B cell (primary cell): ENCODE results near the gene DNM2. TPM values are rescaled to one million over a fixed set of nuclear protein-coding genes. Genes with fewer than 3 reads are reported as not detected.

ENCODE experiments used
- ATAC-seq: fragments of 200-7000 bp; cut with Tn5 transposase; one replicate; pipeline ENCODE4 v1.10.0; 2021; ENCODE audit warnings: low read depth, mild to moderate bottlenecking, moderate number of reproducible peaks, moderate library complexity
- CTCF ChIA-PET: fragments of 350-600 bp; sonication (Branson Sonifier 250); formaldehyde crosslinking; loops from one replicate; lab custom pipeline; 2021; ENCODE audit warnings: antibody characterized with exemption, inconsistent platforms; lab: Charles Lee
- POLR2A ChIA-PET: fragments of 350-600 bp; sonication (Branson Sonifier 250); formaldehyde crosslinking; loops from one replicate; lab custom pipeline; 2021; ENCODE audit warnings: antibody characterized with exemption; lab: Charles Lee
- DNase-seq: peaks from one replicate; pipeline ENCODE4 v3.0.0; 2013
- H2AFZ ChIP-seq: 2 replicates; pipeline ENCODE4 v1.6.1; 2012; ENCODE audit warnings: mild to moderate bottlenecking, low read depth, low read length; ENCODE audit not compliant: insufficient read depth, poor library complexity, severe bottlenecking
- H3K27ac ChIP-seq, 2 donors: 1 replicate in 1 of 2; 2 replicates in 1 of 2; pipeline ENCODE4 v1.5.1; 2012 to 2013; ENCODE audit warnings: low read length in 2 of 2, mild to moderate bottlenecking in 2 of 2, moderate library complexity in 1 of 2
- H3K27me3 ChIP-seq, 4 experiments: fragments of 200-600 bp in 1 of 4; sonication (generic) in 1 of 4; replicated peaks in 1 of 4; 1 replicate in 2 of 4; 2 replicates in 2 of 4; pipeline versions ENCODE4 v1.6.1 to v1.7.0; 2013 to 2016; ENCODE audit warnings: low read length in 3 of 4, mild to moderate bottlenecking in 2 of 4, mixed read lengths in 1 of 4, moderate library complexity in 1 of 4; ENCODE audit not compliant: insufficient read depth in 4 of 4, control insufficient read depth in 3 of 4; ENCODE audit errors: control extremely low read depth in 1 of 4
- H3K36me3 ChIP-seq, 2 experiments: replicated peaks in 1 of 2; 1 replicate in 1 of 2; 2 replicates in 1 of 2; pipeline versions ENCODE4 v1.6.1 to v1.7.1; 2013; ENCODE audit warnings: low read length in 1 of 2; ENCODE audit not compliant: insufficient read depth in 2 of 2, control insufficient read depth in 1 of 2; ENCODE audit errors: control extremely low read depth in 1 of 2, extremely low read depth in 1 of 2
- H3K4me1 ChIP-seq, 2 donors: fragments of 200-600 bp in 1 of 2; sonication (generic) in 1 of 2; 1 replicate in 1 of 2; 2 replicates in 1 of 2; pipeline versions ENCODE4 v1.5.1 to v1.6.1; 2013 to 2017; ENCODE audit warnings: low read length in 2 of 2; ENCODE audit not compliant: control insufficient read depth in 2 of 2, insufficient read depth in 2 of 2
- H3K4me2 ChIP-seq: replicated peaks from 2 replicates; pipeline ENCODE3; 2012; ENCODE audit warnings: mild to moderate bottlenecking, low read depth, low read length; ENCODE audit not compliant: poor library complexity, severe bottlenecking
- H3K4me3 ChIP-seq, 5 experiments: fragments of 200-600 bp in 1 of 5; sonication (generic) in 1 of 5; 1 replicate in 3 of 5; 2 replicates in 2 of 5; pipeline versions ENCODE4 v1.5.1 to v1.7.0; 2011 to 2016; ENCODE audit warnings: low read length in 4 of 5, mild to moderate bottlenecking in 4 of 5, low read depth in 2 of 5, control low read depth in 1 of 5, moderate library complexity in 1 of 5; ENCODE audit not compliant: insufficient read depth in 1 of 5; ENCODE audit errors: control extremely low read depth in 1 of 5, extremely low read depth in 1 of 5
- H3K79me2 ChIP-seq: fragments of 200-600 bp; sonication (generic); one replicate; pipeline ENCODE4 v1.6.0; 2016; ENCODE audit warnings: low read length; ENCODE audit not compliant: control insufficient read depth, insufficient read depth
- H3K9ac ChIP-seq: fragments of 200-600 bp; sonication (generic); 2 replicates; pipeline ENCODE4 v1.6.1; 2017; ENCODE audit warnings: mild to moderate bottlenecking, low read length, moderate library complexity
- H3K9me3 ChIP-seq, 3 donors: one replicate each; pipeline versions ENCODE4 v1.6.1 to v1.7.1; 2013; ENCODE audit warnings: low read length in 2 of 3; ENCODE audit not compliant: control insufficient read depth in 2 of 3, insufficient read depth in 1 of 3; ENCODE audit errors: control extremely low read depth in 1 of 3
- H4K20me1 ChIP-seq: 2 replicates; pipeline ENCODE4 v1.6.0; 2012; ENCODE audit warnings: mild to moderate bottlenecking, low read length; ENCODE audit not compliant: insufficient read depth, control insufficient read depth, poor library complexity, severe bottlenecking
- H3K27ac Mint-ChIP-seq: one replicate; pipeline ENCODE4 v1.8.0; 2021; ENCODE audit warnings: mixed read lengths
- H3K27me3 Mint-ChIP-seq: one replicate; pipeline ENCODE4 v1.8.0; 2021; ENCODE audit warnings: mixed read lengths
- H3K4me1 Mint-ChIP-seq: one replicate; pipeline ENCODE4 v1.8.0; 2021; ENCODE audit warnings: mixed read lengths
- H3K4me3 Mint-ChIP-seq: one replicate; pipeline ENCODE4 v1.8.0; 2021; ENCODE audit warnings: mixed read lengths
- H3K9me3 Mint-ChIP-seq: one replicate; pipeline ENCODE4 v1.8.0; 2022; ENCODE audit warnings: mixed read lengths; ENCODE audit not compliant: insufficient read depth
- EZH2 ChIP-seq: IDR thresholded peaks from 2 replicates; pipeline ENCODE4 v1.6.1; 2012; ENCODE audit warnings: borderline replicate concordance, low read depth, mild to moderate bottlenecking, moderate library complexity, low read length; ENCODE audit not compliant: insufficient read depth, poor library complexity, severe bottlenecking
- WGBS: methylation state at CpG from one replicate; pipeline ENCODE4 v1.1.5; 2013; ENCODE audit warnings: missing lambda C conversion rate; ENCODE audit not compliant: insufficient coverage; 5-methylcytosine and 5-hydroxymethylcytosine counted together
- intact Hi-C: fragments of 100-400 bp; cut with micrococcal nuclease; formaldehyde crosslinking; loops from one replicate; pipeline ENCODE4 v1.10.0; 2022
- polyA plus RNA-seq: library from polyadenylated mRNA; depleted of rRNA; stranded (reverse); fragments of >200 nt; gene quantifications from 2 replicates; pipeline ENCODE4 v1.2.3, GENCODE V29; 2012
- total RNA-seq, 2 donors: library from RNA; stranded (reverse); fragments of 120-200 nt in 1 of 2; gene quantifications; 1 replicate in 1 of 2; 2 replicates in 1 of 2; pipeline versions ENCODE4 v1.2.3 to v1.2.4, GENCODE V29; 2013 to 2022
- TF ChIP-seq, protein P1 (sequence below): fragments of 200-600 bp; IDR thresholded peaks from one replicate; pipeline ENCODE4 v1.8.0; 2022; ENCODE audit warnings: antibody characterized with exemption, mild to moderate bottlenecking

The DNM2 gene
- total and polyA plus RNA-seq, 2 donors (not counting 1 experiment from before 2014, with no cell fraction given): 163 to 353 TPM

- Mint-ChIP-seq H3K27ac (no peak overlapping the region), H3K4me3 (no peak overlapping the region), H3K4me1 (peaks cover 13% of the 10 kb centered on the region), H3K27me3 (no peaks in the 10 kb centered on the region), H3K9me3 (no peaks in the 10 kb centered on the region)
- ChIA-PET POLR2A (no interaction called here), CTCF (interaction anchor here (1.1 kb wide), 1 partner anchor 9 kb away, joined by 3 read pairs; no protein-coding TSS in a partner anchor)
- H4K20me1 ChIP-seq: peaks cover 26% of the 10 kb centered on the region
- no peak overlapping the region for H3K9ac ChIP-seq
- ATAC-seq (no peak), DNase-seq (no peak)
- TF ChIP-seq EZH2: no peak
- peaks cover 51% of the 10 kb centered on the region for H3K79me2 ChIP-seq
- intact Hi-C loops: loop anchor here (1.0 kb wide), 1 partner anchor 79 kb away; no protein-coding TSS in a partner anchor
- no peak overlapping the region for H3K27ac ChIP-seq
- H3K4me1 ChIP-seq: peaks cover 0 to 16% of the 10 kb centered on the region in 2 donors
- H3K27me3 ChIP-seq: no peaks in the 10 kb centered on the region
- 98% methylated on average over 19 of the region's 19 CpGs for WGBS
- H3K4me2 ChIP-seq: no peak overlapping the region
- H3K9me3 ChIP-seq: no peaks in the 10 kb centered on the region
- no peak overlapping the region for H3K4me3 ChIP-seq
- H3K36me3 ChIP-seq: peaks cover 8 to 89% of the 10 kb centered on the region in 2 experiments
- H2AFZ ChIP-seq: no peak overlapping the region
Measured at GRCh38 chr19:10796653-10797052, 78.8 kb downstream of the DNM2 start.

DNA sequence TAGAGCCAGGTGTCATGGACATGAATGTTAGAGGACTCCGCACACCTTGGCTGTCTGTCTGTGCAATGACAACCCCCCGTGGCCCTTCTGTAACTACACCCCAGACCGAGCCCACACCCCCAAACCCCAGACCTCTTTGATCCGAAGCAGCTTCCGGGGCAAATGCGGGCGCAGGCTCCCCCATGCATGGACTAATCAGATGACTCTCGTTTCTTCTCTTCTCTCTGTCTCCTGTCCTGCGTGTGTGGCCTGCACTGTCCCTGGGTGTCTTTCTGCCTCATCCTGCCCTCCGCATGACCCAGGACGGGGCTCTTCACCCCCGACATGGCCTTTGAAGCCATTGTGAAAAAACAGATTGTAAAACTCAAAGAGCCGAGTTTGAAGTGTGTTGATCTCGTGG lies 79.2 kb downstream of the DNM2 start:
- ATAC-seq: no peak
- no peaks in the 10 kb centered on the region for H3K9me3 Mint-ChIP-seq
- no peak overlapping the region for H3K9ac ChIP-seq
- no peaks in the 10 kb centered on the region for H3K9me3 ChIP-seq
- H3K27ac Mint-ChIP-seq: peak overlapping the region; percentile 89
- peaks cover 47% of the 10 kb centered on the region for H3K79me2 ChIP-seq
- no peak overlapping the region for H3K4me3 Mint-ChIP-seq
- intact Hi-C loops: loop anchor here (1.0 kb wide), 1 partner anchor 80 kb away; no protein-coding TSS in a partner anchor
- H2AFZ ChIP-seq: no peak overlapping the region
- no peaks in the 10 kb centered on the region for H3K27me3 ChIP-seq
- H3K4me1 Mint-ChIP-seq: peaks cover 13% of the 10 kb centered on the region
- H3K27ac ChIP-seq: peak overlapping the region in 1 of 2 donors; percentile 9
- H3K27me3 Mint-ChIP-seq: no peaks in the 10 kb centered on the region
- 85% methylated on average over 13 of the region's 14 CpGs for WGBS
- POLR2A ChIA-PET: no interaction called here
- peaks cover 26% of the 10 kb centered on the region for H4K20me1 ChIP-seq
- peaks cover 0 to 16% of the 10 kb centered on the region in 2 donors for H3K4me1 ChIP-seq
- no peak for TF ChIP-seq EZH2
- TF ChIP-seq, protein P1, sequence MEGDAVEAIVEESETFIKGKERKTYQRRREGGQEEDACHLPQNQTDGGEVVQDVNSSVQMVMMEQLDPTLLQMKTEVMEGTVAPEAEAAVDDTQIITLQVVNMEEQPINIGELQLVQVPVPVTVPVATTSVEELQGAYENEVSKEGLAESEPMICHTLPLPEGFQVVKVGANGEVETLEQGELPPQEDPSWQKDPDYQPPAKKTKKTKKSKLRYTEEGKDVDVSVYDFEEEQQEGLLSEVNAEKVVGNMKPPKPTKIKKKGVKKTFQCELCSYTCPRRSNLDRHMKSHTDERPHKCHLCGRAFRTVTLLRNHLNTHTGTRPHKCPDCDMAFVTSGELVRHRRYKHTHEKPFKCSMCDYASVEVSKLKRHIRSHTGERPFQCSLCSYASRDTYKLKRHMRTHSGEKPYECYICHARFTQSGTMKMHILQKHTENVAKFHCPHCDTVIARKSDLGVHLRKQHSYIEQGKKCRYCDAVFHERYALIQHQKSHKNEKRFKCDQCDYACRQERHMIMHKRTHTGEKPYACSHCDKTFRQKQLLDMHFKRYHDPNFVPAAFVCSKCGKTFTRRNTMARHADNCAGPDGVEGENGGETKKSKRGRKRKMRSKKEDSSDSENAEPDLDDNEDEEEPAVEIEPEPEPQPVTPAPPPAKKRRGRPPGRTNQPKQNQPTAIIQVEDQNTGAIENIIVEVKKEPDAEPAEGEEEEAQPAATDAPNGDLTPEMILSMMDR: no peak
- H3K4me2 ChIP-seq: peak overlapping the region; percentile 27
- DNase-seq: no peak
- CTCF ChIA-PET: interaction anchor here (1.1 kb wide), 1 partner anchor 9 kb away, joined by 3 read pairs; no protein-coding TSS in a partner anchor
- H3K36me3 ChIP-seq: peaks cover 8 to 91% of the 10 kb centered on the region in 2 experiments
- H3K4me3 ChIP-seq: no peak overlapping the region
